Measurements from ENCODE around the gene PTPRG.

DNA sequence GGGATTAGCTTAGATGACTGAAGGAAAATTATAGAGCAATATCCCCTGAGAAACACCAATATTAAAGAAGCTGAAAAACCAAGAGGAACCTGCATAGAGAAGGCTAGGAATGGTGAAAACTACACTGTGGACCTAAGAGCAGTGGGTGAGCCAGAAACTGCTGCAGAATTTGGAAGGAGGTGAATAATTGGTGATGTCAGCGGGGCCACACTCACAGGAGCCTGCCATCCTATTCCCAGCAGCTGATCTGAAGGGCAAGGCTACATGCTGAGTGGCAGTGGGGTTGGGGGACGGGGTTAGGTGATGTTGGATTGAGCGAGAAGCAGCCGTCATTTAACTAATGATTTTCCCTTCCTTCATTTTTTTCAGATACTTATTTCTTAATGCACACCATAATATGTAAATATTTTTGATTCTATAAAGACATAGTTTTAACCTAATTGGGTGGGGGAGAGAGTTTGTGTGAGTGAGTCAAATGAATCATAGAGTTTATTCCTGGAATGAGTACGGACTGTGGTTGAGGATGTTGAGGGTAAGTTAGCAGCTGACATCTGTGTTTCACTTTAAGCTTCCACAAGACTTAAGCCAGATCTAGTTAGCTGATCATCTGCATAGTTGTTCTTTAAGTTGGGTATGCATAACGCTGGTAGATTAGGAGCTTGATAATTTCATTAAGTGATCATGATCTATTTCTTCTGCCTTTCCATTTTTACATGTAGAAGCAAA lies 222.8 kb downstream of the PTPRG start:
- TF ChIP-seq, protein P1, sequence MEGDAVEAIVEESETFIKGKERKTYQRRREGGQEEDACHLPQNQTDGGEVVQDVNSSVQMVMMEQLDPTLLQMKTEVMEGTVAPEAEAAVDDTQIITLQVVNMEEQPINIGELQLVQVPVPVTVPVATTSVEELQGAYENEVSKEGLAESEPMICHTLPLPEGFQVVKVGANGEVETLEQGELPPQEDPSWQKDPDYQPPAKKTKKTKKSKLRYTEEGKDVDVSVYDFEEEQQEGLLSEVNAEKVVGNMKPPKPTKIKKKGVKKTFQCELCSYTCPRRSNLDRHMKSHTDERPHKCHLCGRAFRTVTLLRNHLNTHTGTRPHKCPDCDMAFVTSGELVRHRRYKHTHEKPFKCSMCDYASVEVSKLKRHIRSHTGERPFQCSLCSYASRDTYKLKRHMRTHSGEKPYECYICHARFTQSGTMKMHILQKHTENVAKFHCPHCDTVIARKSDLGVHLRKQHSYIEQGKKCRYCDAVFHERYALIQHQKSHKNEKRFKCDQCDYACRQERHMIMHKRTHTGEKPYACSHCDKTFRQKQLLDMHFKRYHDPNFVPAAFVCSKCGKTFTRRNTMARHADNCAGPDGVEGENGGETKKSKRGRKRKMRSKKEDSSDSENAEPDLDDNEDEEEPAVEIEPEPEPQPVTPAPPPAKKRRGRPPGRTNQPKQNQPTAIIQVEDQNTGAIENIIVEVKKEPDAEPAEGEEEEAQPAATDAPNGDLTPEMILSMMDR (conservative IDR thresholded peaks at IDR 0.05; ENCODE audit: low read depth, low read length), result no peak
- no peak for TF ChIP-seq EZH2 (IDR thresholded peaks at IDR 0.05; ENCODE audit: low read length, unreplicated experiment)

All from PC-3 (cell line).